HG02588 (cell line): Measurements from ENCODE around the gene EPHX1.
A peak's percentile ranks its signal among the peaks of the same experiment; 100 is the strongest.
"Not testable (repeated sequence)": the region's sequence is repeated elsewhere in the genome, so short reads cannot be mapped to it uniquely, and the experiment has no call there.

ENCODE experiments used
- ATAC-seq: cut with Tn5 transposase; IDR thresholded peaks from one replicate; pipeline ENCODE4 v1.9.1; 2021; ENCODE audit warnings: mild to moderate bottlenecking, moderate library complexity; ENCODE audit not compliant: unreplicated experiment

Gene EPHX1

DNA sequence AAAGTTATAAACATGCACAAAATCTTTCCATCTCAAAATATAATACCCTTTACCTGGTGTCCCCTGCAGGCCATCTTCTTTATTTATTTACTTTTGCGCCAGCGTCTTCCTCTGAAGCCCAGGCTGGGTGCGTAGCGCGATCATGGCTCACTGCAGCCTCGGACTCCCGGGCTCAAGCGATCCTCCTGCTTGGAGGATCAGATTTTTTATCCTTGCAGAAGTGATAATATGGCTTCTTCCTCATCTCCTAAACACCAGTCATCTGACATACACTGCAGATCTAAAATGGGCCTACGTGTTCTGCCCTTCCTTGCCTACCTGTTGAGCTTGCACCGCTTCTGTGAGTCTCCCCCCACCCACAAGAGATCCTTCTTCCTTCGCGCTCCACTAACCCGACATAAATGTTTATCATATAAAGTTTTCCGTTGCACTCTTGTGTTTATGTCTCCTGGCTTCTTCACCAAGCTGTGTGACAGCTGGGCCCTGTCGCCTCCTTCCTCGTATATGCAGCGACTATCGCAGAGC is 32.8 kb upstream of the EPHX1 start:
- ATAC-seq, result peak; percentile 14

DNA sequence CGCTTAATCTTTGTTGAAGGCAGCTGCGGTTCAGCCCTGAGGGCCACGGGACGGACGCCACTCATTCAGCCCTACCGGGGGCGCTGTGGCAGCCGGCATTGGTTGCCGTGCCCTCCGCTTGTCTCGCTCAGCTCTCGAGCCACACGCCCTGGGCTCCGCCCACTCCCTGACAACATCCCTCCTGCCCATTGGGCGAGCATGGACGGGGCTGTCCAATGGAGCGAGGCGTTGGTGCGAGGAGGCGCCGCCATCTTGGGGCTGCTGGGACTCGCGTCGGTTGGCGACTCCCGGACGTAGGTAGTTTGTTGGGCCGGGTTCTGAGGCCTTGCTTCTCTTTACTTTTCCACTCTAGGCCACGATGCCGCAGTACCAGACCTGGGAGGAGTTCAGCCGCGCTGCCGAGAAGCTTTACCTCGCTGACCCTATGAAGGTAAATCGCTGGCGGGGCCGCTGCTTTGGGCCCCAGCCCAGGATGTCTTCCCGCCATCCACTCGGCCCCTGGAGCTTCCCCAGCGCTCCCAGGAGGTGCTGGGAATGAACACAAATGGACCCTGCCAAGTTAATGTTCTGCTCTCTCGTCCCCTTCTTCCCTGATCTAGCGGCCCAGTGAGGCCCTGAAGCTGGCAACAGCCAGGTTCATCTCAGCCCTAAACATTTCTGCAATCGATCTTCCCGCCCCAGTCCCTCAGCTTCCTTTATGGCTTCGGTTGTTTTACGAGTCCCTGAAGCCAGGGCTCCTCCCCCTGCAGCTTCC is 32.2 kb upstream of the EPHX1 start, which contains the start of gene SRP9:
SRP9 (plus strand) TSS at position 244 of the 754 bp plus-strand sequence; CDS start at position 359, 115 bp downstream.
- peak; percentile 99 for ATAC-seq

DNA sequence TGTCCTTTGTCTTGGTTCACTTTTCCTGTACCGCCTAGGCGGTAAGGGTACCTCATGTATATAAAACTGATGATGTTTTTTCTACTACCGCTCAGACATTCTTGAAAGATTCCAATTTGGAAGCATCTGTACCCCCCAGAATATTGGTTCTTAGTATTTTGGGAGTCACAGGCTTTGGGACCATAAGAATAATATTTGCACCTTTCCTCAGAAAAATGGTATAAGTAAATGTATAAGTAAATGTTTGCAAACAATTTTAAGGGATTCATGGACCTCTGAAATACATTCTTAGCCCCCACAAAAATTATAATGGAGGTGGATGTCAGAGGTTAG is 31.6 kb upstream of the EPHX1 start:
- no peak for ATAC-seq

DNA sequence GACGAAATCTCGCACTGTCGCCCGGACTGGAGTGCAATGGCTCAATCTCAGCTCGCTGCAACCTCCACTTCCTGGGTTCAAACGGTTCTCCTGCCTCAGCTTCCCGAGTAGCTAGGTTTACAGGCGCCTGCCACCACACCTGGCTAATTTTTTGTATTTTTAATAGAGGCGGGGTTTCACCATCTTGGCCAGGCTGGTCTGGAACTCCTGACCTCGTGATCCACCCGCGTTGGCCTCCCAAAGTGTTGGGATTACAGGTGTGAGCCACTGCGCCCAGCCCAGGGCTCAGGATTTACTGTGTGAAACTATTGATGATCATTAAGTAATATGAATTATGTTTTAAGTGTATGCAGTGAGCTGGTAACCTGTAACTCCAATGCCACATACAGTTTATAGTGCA is 30.8 kb upstream of the EPHX1 start:
- not testable (repeated sequence) for ATAC-seq

DNA sequence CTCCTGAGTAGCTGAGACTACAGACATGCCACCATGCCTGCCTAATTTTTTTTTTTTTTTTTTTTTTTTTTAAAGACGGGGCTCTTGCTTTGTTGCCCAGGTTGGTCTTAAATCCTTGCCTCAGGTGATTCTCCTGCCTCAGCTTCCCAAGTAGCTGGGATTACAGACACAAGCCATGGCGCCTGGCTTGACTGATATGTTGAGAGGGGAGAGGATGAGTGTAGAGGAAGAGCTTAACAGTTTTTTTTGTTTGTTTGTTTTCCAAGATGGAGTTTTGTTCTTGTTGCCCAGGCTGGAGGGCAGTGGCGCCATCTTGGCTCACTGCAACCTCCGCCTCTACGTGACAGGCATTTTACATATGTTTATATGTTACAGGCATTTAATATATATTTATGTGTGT is 29.8 kb upstream of the EPHX1 start:
- no peak for ATAC-seq

DNA sequence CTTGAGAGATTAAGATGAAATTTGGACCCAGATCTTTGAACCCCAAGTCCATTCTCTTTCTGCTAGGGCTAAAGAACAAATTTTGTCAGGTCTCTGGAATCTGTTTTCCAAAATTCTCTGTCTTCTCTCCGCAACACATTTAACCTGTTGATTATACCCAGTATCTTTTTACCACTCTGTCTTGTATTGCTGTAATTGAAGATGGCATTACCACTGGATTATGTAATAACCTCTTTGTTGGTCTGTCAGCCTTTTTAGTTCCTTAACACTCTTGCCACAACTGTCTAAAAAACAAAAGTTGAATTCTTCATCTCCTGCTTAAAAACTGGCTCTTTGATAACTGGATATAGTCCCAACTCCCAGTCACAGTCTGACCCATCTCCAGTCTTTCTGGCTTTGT is 29.3 kb upstream of the EPHX1 start:
- ATAC-seq, result no peak

DNA sequence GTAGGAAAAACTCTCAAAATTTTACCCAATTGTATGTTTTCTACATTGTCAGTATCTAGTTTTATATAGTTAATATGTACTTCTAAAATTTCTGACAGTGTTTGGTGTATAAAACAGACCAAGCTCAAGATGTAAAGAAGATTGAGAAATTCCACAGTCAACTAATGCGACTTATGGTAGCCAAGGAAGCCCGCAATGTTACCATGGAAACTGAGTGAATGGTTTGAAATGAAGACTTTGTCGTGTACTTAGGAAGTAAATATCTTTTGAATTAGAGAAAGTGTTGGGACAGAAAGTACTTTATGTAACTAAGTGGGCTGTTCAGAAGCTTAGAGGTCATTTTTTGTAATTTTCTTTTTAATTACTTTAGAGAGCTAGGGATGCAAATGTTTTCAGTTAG is 20.8 kb upstream of the EPHX1 start:
- not testable (repeated sequence) for ATAC-seq

DNA sequence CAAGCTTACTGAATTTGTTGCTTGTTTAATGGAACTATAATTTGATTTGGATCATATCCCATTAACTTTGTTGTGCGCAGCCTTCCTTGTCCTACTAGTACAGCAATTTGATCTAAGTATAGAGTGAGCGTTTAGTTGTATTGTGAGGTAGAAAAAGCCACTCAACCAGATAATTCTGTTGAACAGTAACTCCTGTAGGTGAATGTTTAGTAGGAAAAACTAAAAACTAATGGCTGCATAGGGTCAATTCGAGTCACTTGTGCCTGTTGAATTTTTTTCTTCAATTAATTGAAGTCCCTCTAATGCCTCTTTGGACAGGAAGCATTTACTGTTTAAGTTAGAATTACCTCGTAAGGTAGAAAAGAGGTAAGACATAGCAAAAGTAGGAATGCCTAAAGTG is 15.0 kb upstream of the EPHX1 start:
- ATAC-seq, result no peak

DNA sequence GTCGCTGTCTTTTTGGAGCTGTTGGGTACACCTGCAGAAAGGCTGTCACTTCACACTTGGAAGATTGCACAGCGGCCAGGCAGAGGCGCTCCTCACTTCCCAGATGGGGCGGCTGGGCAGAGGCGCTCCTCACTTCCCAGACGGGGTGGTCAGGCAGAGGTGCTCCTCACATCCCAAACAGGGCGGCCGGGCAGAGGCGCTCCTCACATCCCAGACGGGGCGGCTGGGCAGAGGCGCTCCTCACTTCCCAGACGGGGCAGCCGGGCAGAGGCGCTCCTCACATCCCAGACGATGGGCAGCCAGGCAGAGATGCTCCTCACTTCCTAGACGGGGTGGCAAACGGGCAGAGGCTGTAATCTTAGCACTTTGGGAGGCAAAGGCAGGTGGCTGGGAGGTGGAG is 13.8 kb upstream of the EPHX1 start:
- not testable (repeated sequence) for ATAC-seq

DNA sequence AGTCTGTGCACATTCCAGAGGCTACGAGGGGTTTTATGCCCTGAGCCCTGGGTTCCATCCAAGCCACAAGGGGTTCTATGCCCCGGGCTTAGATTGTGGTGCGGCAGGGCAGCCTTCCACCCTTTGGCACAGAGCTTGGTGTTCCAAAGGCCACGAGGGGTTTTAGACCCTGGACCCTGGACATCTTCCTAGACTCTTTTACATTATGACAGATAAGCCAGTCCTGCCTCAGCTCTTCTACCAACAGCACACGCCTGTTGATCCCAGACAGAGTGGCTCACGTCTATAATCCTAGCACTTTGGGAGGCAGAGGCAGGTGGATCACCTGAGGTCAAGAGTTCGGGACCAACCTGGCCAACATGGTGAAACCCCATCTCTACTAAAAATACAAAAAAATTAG is 8.8 kb upstream of the EPHX1 start:
- not testable (repeated sequence) for ATAC-seq

DNA sequence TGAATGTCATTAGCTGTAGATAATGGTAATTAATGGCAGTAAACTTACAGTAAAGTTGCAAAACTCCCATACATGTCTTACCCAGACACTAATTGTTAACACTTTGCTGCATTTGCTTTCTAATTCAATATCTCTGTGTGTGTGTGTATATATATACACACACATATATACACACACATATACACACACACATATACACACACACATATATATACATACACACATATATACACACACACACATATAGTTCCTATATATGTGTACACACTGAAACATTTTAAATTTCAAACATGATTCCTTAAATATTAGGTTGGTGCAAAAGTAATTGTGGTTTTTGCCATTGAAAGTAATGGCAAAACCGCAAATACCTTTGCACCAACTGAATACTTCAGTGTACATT is 3.7 kb upstream of the EPHX1 start:
- ATAC-seq, result no peak

DNA sequence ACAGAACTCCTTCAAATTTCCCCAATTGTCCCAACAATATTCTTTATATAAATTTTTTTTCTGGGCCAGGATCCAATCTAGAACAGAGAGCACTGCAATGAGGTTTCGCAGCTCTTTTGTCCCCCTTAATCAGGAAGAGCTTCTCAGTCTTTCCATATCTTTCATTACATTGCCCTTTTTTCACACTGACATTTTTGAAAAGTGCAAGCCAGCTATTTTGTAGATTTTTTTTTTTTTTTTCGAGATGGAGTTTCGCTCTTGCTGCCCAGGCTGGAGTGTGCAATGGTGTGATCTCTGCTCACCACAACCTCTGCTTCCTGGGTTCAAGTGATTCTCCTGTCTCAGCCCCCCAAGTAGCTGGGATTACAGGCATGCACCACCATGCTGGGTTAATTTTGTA is 3.2 kb upstream of the EPHX1 start:
- ATAC-seq, result not testable (repeated sequence)

DNA sequence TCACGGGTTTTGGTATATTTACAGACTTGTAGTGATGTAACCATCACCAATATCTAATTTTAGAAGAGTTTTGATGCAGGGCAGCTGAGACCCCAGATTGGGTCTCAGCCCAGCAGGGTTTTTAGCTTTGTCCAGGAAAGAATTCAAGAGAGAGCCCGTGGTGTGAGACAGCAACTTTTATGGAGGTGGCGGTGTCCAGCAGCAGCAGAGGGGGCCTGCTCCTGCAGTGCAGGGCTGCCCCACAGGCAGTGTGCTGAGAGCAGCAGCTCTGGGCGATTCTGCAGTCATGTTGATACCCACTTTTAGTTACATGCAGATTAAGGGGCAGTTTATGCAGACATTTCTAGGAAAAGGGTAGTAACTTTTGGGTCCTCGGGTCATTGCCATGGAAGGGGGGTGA is 1.8 kb upstream of the EPHX1 start:
- no peak for ATAC-seq

DNA sequence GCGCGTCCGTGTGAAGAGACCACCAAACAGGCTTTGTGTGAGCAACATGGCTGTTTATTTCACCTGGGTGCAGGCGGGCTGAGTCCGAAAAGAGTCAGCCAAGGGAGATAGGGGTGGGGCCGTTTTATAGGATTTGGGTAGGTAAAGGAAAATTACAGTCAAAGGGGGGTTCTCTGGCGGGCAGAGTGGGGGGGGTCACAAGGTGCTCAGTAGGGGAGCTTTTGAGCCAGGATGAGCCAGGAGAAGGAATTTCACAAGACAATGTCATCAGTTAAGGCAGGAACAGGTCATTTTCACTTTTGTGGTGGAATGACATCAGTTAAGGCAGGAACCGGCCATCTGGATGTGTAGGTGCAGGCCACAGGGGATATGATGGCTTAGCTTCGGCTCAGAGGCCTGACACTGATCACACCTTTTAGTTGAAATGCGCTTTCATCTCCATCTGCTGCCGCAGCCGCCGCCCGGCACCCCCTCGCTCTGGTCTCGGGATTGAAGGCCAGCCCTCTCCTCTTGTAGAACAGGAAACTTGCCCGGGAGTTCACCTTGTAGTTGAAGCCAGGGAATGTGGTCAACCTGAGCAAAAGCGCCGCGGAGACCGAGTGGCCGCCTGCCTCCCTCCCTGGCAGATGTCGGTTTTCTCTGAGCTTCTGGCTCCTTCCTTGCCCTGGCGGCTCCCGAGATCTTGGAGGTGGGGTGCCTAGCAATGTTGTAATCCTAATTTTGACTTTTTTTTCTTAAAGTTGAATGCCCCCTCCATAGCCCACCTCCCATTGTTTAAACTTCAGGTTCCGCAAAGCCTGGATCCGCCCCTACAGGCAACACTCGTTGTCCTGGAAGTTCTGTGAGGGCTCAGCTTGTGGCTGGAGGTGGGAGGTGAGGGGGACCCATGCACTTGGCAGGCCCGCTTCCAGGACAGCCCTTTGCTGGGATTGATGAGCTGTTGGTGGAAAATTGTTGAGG is 935 bp downstream of the EPHX1 start:
- ATAC-seq, result not testable (repeated sequence)

DNA sequence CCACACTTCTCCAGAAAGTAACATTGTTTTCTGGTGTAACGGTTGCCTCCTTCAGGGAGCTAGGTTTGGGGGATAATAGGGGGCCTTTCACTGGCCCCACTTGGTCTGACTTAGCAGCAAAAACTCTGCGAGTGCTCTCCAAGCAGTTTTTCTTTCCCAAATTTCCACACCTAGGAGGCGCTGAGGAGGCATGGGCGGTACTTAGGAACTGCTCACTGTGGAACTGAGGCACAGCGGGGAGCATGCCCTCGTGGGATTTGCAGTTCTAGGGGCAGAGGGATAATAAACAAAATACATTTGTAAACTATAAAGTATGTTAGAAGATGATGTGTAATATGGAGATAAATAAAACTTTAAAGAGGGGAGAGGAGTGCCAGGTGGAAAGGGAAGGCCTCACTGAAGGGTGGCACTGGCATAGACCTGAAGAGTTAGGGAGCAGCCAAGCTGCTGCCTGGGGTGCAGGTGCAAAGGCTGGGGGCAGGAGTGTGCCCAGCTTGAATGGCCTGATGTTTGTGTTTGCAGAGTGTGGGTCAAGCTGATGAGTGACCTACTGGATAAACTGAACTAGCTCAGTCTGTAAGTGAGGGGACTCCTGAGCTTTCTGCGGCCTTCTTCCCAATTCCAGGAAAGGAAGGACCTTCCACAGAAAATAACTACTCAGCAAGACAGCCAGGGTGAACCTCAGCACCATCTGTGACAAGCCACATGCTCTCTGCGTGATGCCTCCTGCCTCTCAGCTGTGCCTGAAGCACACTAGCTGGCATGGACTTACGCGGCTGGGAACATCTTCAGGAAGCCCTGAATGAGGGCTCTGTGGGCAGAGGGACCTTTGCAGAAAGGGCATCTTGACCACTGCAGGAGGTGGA is 1.9 kb downstream of the EPHX1 start:
- ATAC-seq, result no peak

DNA sequence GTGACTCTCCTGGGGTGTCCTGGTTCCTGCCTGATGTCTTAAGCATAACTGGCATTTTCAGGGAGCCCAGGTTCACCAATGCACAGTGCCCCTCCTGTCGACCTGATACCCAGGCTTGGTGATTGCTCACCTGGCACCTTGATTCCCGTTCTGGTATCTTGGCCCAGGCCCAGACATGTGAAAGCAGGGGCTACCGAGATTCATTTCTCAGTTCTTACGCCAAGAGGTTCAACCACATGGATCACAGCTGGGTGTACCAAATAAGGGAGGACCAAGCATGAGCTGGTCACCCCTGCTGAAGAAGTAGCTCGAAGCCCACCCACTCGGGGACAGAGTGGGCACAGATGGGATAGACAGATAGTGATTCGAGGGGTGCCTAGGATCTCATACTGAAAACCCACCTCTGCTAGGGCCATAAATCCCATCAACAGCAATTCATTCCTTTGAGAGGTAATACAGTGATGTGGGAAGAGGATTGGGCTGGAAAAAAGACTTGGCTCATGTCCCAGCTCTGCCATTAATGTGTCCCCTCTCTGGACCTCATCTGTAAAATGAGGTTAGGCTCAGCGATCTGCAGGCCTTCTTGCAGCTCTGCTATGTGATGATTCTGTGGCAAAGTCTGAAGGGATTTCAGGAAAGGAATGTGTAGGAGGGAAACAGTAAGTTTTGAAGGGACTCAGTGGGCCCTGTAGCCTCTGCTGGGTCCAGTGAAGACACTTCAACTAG is 2.7 kb downstream of the EPHX1 start:
- ATAC-seq, result no peak

DNA sequence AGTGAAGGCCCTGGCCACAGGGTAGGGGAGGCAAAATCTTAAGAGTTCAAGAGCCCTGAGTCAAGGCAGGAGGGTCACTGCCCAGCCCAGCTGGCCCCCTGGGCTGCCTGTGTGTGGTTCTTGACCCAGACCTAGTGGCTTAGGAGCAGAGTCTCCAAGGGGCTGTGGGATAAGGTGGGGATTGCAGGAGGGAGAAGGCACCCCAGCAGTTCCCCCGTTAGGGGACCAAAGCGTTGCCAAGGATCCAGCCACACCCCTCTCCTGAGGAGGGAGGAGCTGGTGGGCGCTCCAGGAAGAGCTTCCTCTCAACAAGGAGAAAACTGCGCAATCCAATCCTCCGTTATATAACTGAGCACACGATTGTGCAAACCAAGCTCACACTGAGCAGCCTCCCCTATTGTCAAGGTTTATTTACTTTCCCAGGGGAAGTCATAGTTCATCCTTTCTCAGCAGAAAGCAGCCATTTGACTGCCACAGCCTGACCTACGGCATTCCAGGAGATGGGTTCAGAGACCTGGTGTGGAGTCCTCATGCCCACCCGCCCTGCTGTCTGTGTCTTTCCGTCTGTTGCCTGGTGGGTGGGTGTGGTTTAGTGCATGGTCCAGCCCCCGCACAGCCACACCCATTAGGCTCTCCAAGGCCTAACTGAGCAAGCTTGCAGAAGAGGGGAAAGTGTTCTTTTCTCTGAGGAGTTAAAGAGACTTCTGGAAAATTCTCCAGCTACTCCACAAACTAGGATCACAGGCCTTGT is 3.5 kb downstream of the EPHX1 start:
- ATAC-seq, result no peak

DNA sequence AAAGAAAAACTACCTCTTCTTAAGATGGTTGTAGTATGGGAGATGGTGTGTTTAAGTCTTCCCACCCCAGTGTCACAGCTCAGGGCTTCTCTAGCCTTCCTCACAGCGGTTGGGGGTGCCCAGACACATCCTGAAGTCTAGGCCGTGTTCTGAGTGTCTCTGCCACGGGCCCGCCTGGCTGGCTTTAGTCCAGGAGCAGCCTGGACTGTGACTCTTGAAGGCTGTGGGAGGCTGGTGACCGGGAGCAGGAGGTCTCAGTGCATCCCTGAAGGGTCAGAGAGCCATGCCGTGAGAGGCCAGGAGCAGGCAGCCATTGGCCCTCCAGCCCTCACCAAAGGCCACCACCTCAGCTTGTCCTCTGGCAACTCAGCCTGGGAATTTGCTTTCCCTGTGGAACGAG is 4.5 kb downstream of the EPHX1 start:
- ATAC-seq, result no peak

DNA sequence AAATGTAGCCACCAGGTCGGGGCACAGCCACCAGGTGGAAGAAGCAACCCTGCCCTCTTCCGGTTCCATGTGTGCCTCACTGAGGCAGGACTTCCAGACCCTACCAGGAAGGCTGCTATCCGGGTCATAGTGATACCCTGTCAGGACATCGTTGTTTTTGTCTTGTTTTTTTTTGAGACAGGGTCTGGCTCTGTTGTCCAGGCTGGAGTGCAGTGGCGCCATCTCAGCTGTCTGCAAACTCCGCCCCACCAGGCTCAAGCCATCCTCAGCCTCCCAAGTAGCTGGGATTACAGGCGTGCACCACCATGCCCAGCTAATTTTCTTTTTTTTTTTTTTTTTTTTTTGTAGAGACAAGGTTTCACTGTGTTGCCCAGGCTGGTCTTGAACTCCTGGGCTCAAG is 5.2 kb downstream of the EPHX1 start:
- not testable (repeated sequence) for ATAC-seq
